ENCODE measurements around the gene ZNF804B. TPM values are rescaled to one million over a fixed set of nuclear protein-coding genes. Genes with fewer than 3 reads are reported as not detected.
A peak's percentile ranks its signal among the peaks of the same experiment; 100 is the strongest.

The ZNF804B gene
- total RNA-seq, 2 donors from 2014 or later: 0.13 to 0.49 TPM

DNA sequence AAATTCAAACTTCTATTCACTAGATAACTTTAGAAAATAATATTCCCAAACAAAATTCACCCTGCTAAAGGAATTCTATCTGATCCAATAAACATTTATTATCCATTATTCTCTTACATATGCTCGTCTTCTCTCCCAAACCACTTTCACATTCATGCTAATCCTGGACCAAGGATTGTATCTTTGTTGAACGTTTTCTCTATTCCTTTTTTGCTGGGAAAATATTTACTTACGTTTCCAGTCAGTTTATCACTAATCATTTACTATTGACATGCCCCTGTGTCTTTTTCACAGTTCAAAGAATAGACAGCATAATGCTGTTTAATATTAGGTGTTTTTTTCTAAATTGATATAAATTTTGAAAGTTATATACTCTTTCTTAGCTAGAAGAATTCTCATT is 32.9 kb downstream of the ZNF804B start:
- no peaks in the 10 kb centered on the region for H3K9me3 ChIP-seq (ENCODE audit: control insufficient read depth, low read length)
- Mint-ChIP-seq H3K4me1 (no peaks in the 10 kb centered on the region), H3K36me3 (ENCODE audit: low read depth) (no peaks in the 10 kb centered on the region), H3K9me3 (no peaks in the 10 kb centered on the region), H3K27ac (no peak overlapping the region), H3K27me3 (ENCODE audit: insufficient read depth) (no peaks in the 10 kb centered on the region), H3K4me3 (no peak overlapping the region)
- no peaks in the 10 kb centered on the region for H3K36me3 ChIP-seq (ENCODE audit: control insufficient read depth, insufficient read depth, low read length)
- H3K27me3 ChIP-seq (ENCODE audit: control insufficient read depth, insufficient read depth, low read length, poor library complexity, severe bottlenecking): no peaks in the 10 kb centered on the region
- no peak for DNase-seq
- H3K4me3 ChIP-seq (ENCODE audit: low read length): no peak overlapping the region
- no peak overlapping the region for H3K27ac ChIP-seq (ENCODE audit: low read depth, low read length)
- no peak overlapping the region for H3K9ac ChIP-seq (ENCODE audit: extremely low read depth, low read length, poor library complexity, severe bottlenecking)
- H3K4me1 ChIP-seq (ENCODE audit: control insufficient read depth, insufficient read depth, low read length): no peaks in the 10 kb centered on the region
- 86 to 100% methylated on average over 1 to 3 of the region's 3 CpGs for WGBS, 2 experiments (ENCODE audit: insufficient coverage in 1 of 2, insufficient read length in 1 of 2)
- TF ChIP-seq CTCF (conservative IDR thresholded peaks at IDR 0.05): no peak

GRCh38 chr7:88795553-88795952 is 36.1 kb downstream of the ZNF804B start, which contains the start of gene TEX47:
TSS of gene TEX47 (minus strand) at chr7:88795737. CDS start at chr7:88794942, 795 bp downstream.
- Histone ChIP-seq H3K36me3 (ENCODE audit: control insufficient read depth, insufficient read depth, low read length) (no peaks in the 10 kb centered on the region), H3K27me3 (ENCODE audit: control insufficient read depth, insufficient read depth, low read length, poor library complexity, severe bottlenecking) (no peaks in the 10 kb centered on the region), H3K9ac (ENCODE audit: extremely low read depth, low read length, poor library complexity, severe bottlenecking) (no peak within 1 kb of the TSS), H3K27ac (ENCODE audit: low read depth, low read length) (no peak within 1 kb of the TSS), H3K4me3 (ENCODE audit: low read length) (no peak within 1 kb of the TSS), H3K9me3 (ENCODE audit: control insufficient read depth, low read length) (no peaks in the 10 kb centered on the region), H3K4me1 (ENCODE audit: control insufficient read depth, insufficient read depth, low read length) (no peaks in the 10 kb centered on the region)
- WGBS, 2 experiments (ENCODE audit: insufficient coverage in 1 of 2, insufficient read length in 1 of 2): 92 to 98% methylated on average over 6 to 7 of the region's 7 CpGs
- TF ChIP-seq CTCF (conservative IDR thresholded peaks at IDR 0.05): no peak
- Mint-ChIP-seq H3K4me1 (peaks cover 5% of the 10 kb centered on the region), H3K27me3 (ENCODE audit: insufficient read depth) (no peaks in the 10 kb centered on the region), H3K9me3 (no peaks in the 10 kb centered on the region), H3K4me3 (no peak within 1 kb of the TSS), H3K36me3 (ENCODE audit: low read depth) (no peaks in the 10 kb centered on the region), H3K27ac (no peak within 1 kb of the TSS)
- DNase-seq: no peak

GRCh38 chr7:88801046-88801445 is 41.5 kb downstream of the ZNF804B start:
- Histone ChIP-seq H3K9me3 (ENCODE audit: control insufficient read depth, low read length) (no peaks in the 10 kb centered on the region), H3K4me1 (ENCODE audit: control insufficient read depth, insufficient read depth, low read length) (no peaks in the 10 kb centered on the region), H3K27me3 (ENCODE audit: control insufficient read depth, insufficient read depth, low read length, poor library complexity, severe bottlenecking) (no peaks in the 10 kb centered on the region), H3K4me3 (ENCODE audit: low read length) (no peak overlapping the region), H3K9ac (ENCODE audit: extremely low read depth, low read length, poor library complexity, severe bottlenecking) (no peak overlapping the region), H3K36me3 (ENCODE audit: control insufficient read depth, insufficient read depth, low read length) (no peaks in the 10 kb centered on the region), H3K27ac (ENCODE audit: low read depth, low read length) (no peak overlapping the region)
- peak overlapping the region; percentile 54 for H3K27ac Mint-ChIP-seq
- H3K4me3 Mint-ChIP-seq: no peak overlapping the region
- H3K9me3 Mint-ChIP-seq: no peaks in the 10 kb centered on the region
- peaks cover 16% of the 10 kb centered on the region for H3K4me1 Mint-ChIP-seq
- H3K27me3 Mint-ChIP-seq (ENCODE audit: insufficient read depth): no peaks in the 10 kb centered on the region
- WGBS, 2 experiments (ENCODE audit: insufficient coverage in 1 of 2, insufficient read length in 1 of 2): 64 to 74% methylated on average over 2 to 3 of the region's 3 CpGs
- no peak for TF ChIP-seq CTCF (conservative IDR thresholded peaks at IDR 0.05)
- no peaks in the 10 kb centered on the region for H3K36me3 Mint-ChIP-seq (ENCODE audit: low read depth)
- DNase-seq: no peak

All from endodermal cell (in vitro differentiated cells).